Measurements from ENCODE around the gene CNKSR1.

CNKSR1 gene

DNA sequence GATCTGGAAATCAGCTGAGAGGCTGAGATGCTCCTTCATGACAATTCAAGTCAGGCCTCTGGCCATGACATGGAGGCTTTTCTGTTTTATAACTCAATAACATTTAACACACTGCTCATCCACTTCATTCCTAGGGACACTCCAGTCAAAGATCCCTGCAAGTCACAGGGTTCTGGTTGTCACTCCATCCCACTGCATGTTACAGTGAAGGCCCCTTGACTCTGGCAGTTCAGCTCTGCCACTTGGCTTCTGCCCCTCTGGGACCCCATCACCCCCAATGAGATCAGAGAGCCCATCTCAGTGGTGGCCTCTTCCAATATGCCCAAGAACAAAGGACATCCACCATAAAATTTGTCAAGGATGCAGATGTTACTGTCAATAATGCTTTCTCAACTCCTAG, 28.4 kb upstream of the CNKSR1 start:
- FAIRE-seq (no peak), DNase-seq (ENCODE audit: insufficient read length) (no peak)
- no peak for TF ChIP-seq POLR2A (IDR thresholded peaks at IDR 0.05; ENCODE audit: low read depth, low read length)
- no peak for TF ChIP-seq TAF1 (IDR thresholded peaks at IDR 0.05; ENCODE audit: borderline replicate concordance, low read depth, low read length)
- no peak for TF ChIP-seq POLR2AphosphoS5 (IDR thresholded peaks at IDR 0.05; ENCODE audit: low read depth, low read length)

DNA sequence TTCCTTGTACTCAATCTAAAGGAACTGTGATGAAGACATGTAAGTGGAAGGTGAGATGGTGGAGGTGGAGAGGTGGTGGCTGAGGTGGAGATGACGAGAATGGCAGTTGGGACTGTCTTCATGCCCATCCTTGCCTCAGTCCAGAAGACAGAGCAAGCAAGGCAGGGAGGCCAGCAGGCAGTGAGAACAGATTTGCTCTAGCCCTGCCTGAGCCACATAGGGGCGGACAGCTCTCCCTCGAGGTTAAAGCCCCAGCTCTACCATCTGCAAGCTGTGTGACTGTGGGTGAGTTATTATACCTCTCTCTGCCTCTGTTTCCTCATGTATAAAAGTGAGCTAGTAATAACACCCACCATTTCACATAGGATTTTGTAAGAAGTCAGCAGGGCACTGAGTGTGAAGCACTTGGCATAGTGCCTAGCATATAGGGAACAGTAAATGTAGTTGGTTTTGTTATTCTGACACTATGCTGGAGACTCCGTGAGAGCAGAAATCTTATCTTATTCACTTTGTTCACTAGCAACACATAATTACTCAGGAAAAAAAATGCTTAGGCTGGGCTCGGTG, 23.2 kb upstream of the CNKSR1 start:
- DNase-seq (ENCODE audit: insufficient read length), result no peak
- TF ChIP-seq TAF1 (IDR thresholded peaks at IDR 0.05; ENCODE audit: borderline replicate concordance, low read depth, low read length) (no peak), POLR2A (IDR thresholded peaks at IDR 0.05; ENCODE audit: low read depth, low read length) (no peak), POLR2AphosphoS5 (IDR thresholded peaks at IDR 0.05; ENCODE audit: low read depth, low read length) (no peak)
- no peak for FAIRE-seq

DNA sequence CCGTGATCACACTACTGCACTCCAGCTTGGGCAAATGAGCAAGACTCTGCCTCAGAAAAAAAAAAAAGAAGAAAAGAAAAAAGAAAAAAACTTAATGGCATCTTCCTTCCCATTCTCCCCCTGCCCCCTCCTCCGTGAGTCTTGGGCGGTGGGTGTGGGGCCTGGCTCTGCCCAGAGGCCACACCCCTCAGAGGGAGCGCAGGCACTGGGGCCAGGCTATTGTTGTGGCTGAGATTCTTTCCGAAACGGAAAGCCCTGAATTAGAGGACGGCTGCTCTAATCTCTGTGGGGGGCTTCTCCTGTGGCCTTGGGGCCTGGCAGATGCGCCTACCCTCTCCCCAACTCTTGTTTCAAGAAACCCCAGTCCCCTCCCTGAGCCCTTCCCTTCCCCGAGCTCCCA, 22.5 kb upstream of the CNKSR1 start:
- TF ChIP-seq POLR2AphosphoS5 (IDR thresholded peaks at IDR 0.05; ENCODE audit: low read depth, low read length) (no peak), POLR2A (IDR thresholded peaks at IDR 0.05; ENCODE audit: low read depth, low read length) (no peak), TAF1 (IDR thresholded peaks at IDR 0.05; ENCODE audit: borderline replicate concordance, low read depth, low read length) (no peak)
- no peak for DNase-seq (ENCODE audit: insufficient read length)
- FAIRE-seq, result no peak

DNA sequence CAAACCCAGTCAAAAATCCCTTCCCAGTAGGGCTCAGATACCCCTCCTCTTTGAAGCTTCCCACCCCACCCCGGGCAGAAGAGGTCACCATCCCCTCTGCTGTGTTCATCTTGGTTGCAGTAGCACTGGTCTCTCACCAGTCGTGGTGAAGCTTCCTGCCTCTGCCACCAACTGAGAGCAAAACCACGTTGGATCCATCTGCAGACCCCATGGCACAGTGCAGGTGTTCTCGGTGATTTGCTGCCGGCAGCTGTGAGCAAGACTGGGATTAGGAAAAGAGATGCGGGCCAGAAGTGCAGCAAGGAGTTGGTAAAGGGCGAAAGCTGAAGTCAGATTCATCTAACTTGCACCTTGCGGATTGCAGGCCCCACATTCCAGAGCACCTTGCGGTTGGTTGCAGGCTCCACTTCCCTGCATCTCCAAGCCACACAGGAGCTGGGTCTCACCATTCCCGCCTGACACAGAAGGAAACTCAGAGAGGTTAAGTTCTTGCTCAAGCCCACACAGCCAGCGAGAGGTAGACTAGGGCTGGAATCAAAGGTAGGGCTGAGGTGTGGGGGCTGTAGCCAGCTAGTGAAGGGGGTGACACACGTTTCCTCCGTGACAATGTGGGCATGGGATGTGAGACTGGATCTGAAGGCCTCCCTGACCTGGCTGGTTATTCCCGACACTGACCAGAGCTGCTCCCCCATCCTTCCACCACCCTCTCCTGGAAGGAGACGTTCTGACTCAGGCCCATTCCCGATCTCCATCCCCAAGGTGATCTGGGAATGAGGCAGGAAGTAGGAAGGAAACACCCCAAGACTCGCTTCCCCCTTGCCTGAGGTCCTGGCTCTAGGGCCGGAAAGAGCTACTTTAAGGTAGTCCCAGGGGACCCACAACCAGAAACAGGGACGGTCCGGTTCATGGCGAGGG, 21.7 kb upstream of the CNKSR1 start:
- TF ChIP-seq POLR2A (IDR thresholded peaks at IDR 0.05; ENCODE audit: low read depth, low read length), result no peak
- FAIRE-seq (no peak), DNase-seq (ENCODE audit: insufficient read length) (no peak)

- no peak for FAIRE-seq
- no peak for DNase-seq (ENCODE audit: insufficient read length)
- TF ChIP-seq POLR2AphosphoS5 (IDR thresholded peaks at IDR 0.05; ENCODE audit: low read depth, low read length) (no peak), TAF1 (IDR thresholded peaks at IDR 0.05; ENCODE audit: borderline replicate concordance, low read depth, low read length) (no peak), POLR2A (IDR thresholded peaks at IDR 0.05; ENCODE audit: low read depth, low read length) (no peak)
Observed at GRCh38 chr1:26156285-26157038, 20.8 kb upstream of the CNKSR1 start.

- DNase-seq (ENCODE audit: insufficient read length) (no peak), FAIRE-seq (no peak)
- TF ChIP-seq POLR2AphosphoS5 (IDR thresholded peaks at IDR 0.05; ENCODE audit: low read depth, low read length) (no peak), POLR2A (IDR thresholded peaks at IDR 0.05; ENCODE audit: low read depth, low read length) (no peak), TAF1 (IDR thresholded peaks at IDR 0.05; ENCODE audit: borderline replicate concordance, low read depth, low read length) (no peak)
Observed at GRCh38 chr1:26158271-26158907, 18.9 kb upstream of the CNKSR1 start.

GRCh38 chr1:26158908-26159742, 18.2 kb upstream of the CNKSR1 start, which contains the start of gene FAM110D:
Gene FAM110D (plus strand): TSS chr1:26159079. CDS start chr1:26161292, 2,213 bp downstream.
- FAIRE-seq, result no peak
- no peak for TF ChIP-seq POLR2A (IDR thresholded peaks at IDR 0.05; ENCODE audit: low read depth, low read length)
- no peak for TF ChIP-seq POLR2AphosphoS5 (IDR thresholded peaks at IDR 0.05; ENCODE audit: low read depth, low read length)
- TF ChIP-seq TAF1 (IDR thresholded peaks at IDR 0.05; ENCODE audit: borderline replicate concordance, low read depth, low read length), result no peak
- DNase-seq (ENCODE audit: insufficient read length), result no peak

- FAIRE-seq, result no peak
Observed at GRCh38 chr1:26159743-26160039, 17.6 kb upstream of the CNKSR1 start.

GRCh38 chr1:26160527-26161414, 16.5 kb upstream of the CNKSR1 start:
- TF ChIP-seq POLR2AphosphoS5 (IDR thresholded peaks at IDR 0.05; ENCODE audit: low read depth, low read length) (no peak), POLR2A (IDR thresholded peaks at IDR 0.05; ENCODE audit: low read depth, low read length) (no peak)
- DNase-seq (ENCODE audit: insufficient read length) (no peak), FAIRE-seq (no peak)

More at GRCh38 chr1:26159743-26160039, 17.6 kb upstream of the CNKSR1 start:
- DNase-seq (ENCODE audit: insufficient read length), result no peak
- TF ChIP-seq TAF1 (IDR thresholded peaks at IDR 0.05; ENCODE audit: borderline replicate concordance, low read depth, low read length), result no peak
- no peak for TF ChIP-seq POLR2A (IDR thresholded peaks at IDR 0.05; ENCODE audit: low read depth, low read length)
- no peak for TF ChIP-seq POLR2AphosphoS5 (IDR thresholded peaks at IDR 0.05; ENCODE audit: low read depth, low read length)

Data from GM12892 (cell line).